PC-3 (cell line): ENCODE measurements around the gene KCNN1.

Experiments
- EZH2 ChIP-seq: fragments of 300-600 bp; sonication (generic); IDR thresholded peaks from one replicate; pipeline ENCODE4 v1.6.1; 2017; ENCODE audit warnings: antibody characterized with exemption, mild to moderate bottlenecking, low read length; ENCODE audit not compliant: unreplicated experiment
- TF ChIP-seq, protein P1 (sequence below): fragments of 300-600 bp; sonication (generic); conservative IDR thresholded peaks from 2 replicates; pipeline ENCODE4 v1.5.1; 2017; ENCODE audit warnings: antibody characterized with exemption, low read depth, mild to moderate bottlenecking, low read length

DNA sequence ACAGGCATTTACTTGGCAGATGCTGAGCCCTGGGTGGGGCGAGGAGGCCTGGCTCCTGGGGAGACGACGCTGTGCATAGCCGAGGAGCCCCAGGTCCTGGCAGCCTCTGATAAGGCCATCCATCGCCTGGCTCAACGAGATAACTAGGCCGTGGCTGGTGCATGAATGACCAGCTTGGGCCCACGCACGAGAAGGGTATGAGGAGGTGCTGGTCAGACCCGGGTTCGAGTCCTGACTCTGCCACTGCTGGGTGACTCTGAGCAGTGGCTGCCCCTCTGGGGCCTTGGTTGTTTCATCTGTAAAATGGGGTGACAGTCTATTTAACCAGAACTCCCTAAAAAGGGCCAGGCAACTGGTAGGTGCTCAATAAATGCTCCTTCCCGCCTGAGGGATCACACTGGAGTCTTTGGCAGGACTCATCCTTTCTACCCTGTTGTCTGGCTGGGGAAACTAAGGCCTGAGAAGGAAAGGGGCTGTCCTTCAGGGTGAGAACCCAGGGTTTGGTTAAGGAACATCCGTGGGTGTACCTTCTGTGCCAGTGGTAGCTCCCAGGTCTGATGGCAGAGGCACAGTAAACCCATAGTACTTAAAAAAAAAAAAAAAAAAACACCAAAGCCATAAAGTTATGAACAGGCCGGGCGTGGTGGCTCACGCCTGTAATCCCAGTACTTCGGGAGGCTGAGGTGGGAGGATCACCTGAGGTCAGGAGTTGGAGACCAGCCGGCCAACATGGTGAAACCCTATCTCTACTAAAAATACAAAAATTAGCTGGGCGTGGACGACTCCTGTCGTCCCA lies 33.0 kb downstream of the KCNN1 start:
- TF ChIP-seq, protein P1, sequence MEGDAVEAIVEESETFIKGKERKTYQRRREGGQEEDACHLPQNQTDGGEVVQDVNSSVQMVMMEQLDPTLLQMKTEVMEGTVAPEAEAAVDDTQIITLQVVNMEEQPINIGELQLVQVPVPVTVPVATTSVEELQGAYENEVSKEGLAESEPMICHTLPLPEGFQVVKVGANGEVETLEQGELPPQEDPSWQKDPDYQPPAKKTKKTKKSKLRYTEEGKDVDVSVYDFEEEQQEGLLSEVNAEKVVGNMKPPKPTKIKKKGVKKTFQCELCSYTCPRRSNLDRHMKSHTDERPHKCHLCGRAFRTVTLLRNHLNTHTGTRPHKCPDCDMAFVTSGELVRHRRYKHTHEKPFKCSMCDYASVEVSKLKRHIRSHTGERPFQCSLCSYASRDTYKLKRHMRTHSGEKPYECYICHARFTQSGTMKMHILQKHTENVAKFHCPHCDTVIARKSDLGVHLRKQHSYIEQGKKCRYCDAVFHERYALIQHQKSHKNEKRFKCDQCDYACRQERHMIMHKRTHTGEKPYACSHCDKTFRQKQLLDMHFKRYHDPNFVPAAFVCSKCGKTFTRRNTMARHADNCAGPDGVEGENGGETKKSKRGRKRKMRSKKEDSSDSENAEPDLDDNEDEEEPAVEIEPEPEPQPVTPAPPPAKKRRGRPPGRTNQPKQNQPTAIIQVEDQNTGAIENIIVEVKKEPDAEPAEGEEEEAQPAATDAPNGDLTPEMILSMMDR = no peak
- TF ChIP-seq EZH2 = no peak
